Adrenal gland (tissue), 5 donors: ENCODE data around the gene FBRS.

ENCODE experiments used
- CTCF ChIP-seq, 6 experiments: fragments of 450-650 bp in 4 of 6; fragments of 200-600 bp in 2 of 6; sonication (generic) in 1 of 6; IDR thresholded peaks; 1 replicate in 5 of 6; 2 replicates in 1 of 6; pipeline versions ENCODE4 v1.5.1 to v1.8.0; 2016 to 2021; ENCODE audit warnings: antibody characterized with exemption in 6 of 6, mild to moderate bottlenecking in 2 of 6, moderate library complexity in 1 of 6
- POLR2A ChIP-seq, 2 donors: fragments of 450-650 bp; IDR thresholded peaks; one replicate each; pipeline ENCODE4 v1.6.1; 2017; ENCODE audit warnings: antibody characterized with exemption in 2 of 2, mild to moderate bottlenecking in 2 of 2, moderate library complexity in 1 of 2
- donor health status: DM: no; HTN: no; CAD: no.

GRCh38 chr16:30706046-30706445, 47.8 kb downstream of the FBRS start:
- no peak for TF ChIP-seq CTCF (IDR thresholded peaks at IDR 0.05)
- TF ChIP-seq POLR2A (IDR thresholded peaks at IDR 0.05): no peak
